ENCODE results near the gene ABCC1.

The ABCC1 gene

DNA sequence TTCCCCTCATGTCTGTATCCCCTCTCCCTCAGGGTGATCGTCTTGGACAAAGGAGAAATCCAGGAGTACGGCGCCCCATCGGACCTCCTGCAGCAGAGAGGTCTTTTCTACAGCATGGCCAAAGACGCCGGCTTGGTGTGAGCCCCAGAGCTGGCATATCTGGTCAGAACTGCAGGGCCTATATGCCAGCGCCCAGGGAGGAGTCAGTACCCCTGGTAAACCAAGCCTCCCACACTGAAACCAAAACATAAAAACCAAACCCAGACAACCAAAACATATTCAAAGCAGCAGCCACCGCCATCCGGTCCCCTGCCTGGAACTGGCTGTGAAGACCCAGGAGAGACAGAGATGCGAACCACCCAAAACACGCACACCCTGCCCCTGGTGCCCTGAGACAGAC lies 191.7 kb downstream of the ABCC1 start:
- H3K27ac ChIP-seq (ENCODE audit: low read length): no peak overlapping the region
- no peak overlapping the region for H3K4me3 ChIP-seq (ENCODE audit: low read length)
- H3K36me3 ChIP-seq (replicated peaks; ENCODE audit: low read depth, low read length): peaks cover 53% of the 10 kb centered on the region

DNA sequence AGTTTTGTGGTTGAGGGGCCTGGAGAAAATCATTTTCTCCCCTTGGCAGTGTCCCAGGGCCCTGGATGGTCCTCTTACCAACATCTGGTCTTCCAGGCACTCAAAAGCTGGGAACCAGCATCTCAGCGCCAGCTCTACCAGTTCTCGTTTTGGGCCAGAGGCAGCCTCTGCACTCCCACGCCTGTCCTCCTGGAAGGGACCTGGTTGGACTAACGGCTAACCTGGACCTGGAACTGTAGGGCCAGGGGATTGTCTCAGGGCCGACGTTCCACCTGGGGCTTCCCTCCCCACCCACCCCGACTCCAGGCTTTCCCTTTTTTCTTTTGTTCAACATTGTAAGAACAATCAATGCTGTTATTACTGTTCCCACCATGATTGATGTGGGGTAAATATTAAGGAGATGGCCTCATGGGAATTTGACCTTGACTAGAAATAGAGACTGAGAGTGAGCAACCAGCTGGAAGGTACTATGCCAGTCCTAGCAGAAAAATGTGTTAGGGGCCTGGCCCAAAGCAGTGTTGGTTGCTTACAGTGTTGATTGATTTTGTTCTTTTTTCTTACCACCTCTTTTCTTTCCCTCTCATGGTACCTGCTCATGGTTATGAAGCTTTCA lies 192.5 kb downstream of the ABCC1 start:
- Histone ChIP-seq H3K36me3 (replicated peaks; ENCODE audit: low read depth, low read length) (peaks cover 48% of the 10 kb centered on the region), H3K79me2 (ENCODE audit: low read length) (no peaks in the 10 kb centered on the region), H3K27me3 (ENCODE audit: low read depth, low read length) (no peaks in the 10 kb centered on the region), H3K4me1 (ENCODE audit: low read length) (no peaks in the 10 kb centered on the region), H4K20me1 (ENCODE audit: insufficient read depth, low read length) (no peaks in the 10 kb centered on the region), H3K9me3 (ENCODE audit: insufficient read depth, low read length) (no peaks in the 10 kb centered on the region), H2AFZ (ENCODE audit: low read depth, low read length) (no peak overlapping the region), H3K9ac (ENCODE audit: low read length) (no peak overlapping the region), H3K27ac (ENCODE audit: low read length) (no peak overlapping the region), H3K4me2 (ENCODE audit: low read length) (no peak overlapping the region), H3K4me3 (ENCODE audit: low read length) (no peak overlapping the region)
- TF ChIP-seq EZH2phosphoT487 (IDR thresholded peaks at IDR 0.05; ENCODE audit: low read depth): no peak
- TF ChIP-seq, protein P1, sequence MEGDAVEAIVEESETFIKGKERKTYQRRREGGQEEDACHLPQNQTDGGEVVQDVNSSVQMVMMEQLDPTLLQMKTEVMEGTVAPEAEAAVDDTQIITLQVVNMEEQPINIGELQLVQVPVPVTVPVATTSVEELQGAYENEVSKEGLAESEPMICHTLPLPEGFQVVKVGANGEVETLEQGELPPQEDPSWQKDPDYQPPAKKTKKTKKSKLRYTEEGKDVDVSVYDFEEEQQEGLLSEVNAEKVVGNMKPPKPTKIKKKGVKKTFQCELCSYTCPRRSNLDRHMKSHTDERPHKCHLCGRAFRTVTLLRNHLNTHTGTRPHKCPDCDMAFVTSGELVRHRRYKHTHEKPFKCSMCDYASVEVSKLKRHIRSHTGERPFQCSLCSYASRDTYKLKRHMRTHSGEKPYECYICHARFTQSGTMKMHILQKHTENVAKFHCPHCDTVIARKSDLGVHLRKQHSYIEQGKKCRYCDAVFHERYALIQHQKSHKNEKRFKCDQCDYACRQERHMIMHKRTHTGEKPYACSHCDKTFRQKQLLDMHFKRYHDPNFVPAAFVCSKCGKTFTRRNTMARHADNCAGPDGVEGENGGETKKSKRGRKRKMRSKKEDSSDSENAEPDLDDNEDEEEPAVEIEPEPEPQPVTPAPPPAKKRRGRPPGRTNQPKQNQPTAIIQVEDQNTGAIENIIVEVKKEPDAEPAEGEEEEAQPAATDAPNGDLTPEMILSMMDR (IDR thresholded peaks at IDR 0.05; ENCODE audit: low read depth, low read length): no peak

More for the DNA sequence above, 191.7 kb downstream of the ABCC1 start:
- no peak overlapping the region for H2AFZ ChIP-seq (ENCODE audit: low read depth, low read length)
- no peaks in the 10 kb centered on the region for H3K9me3 ChIP-seq (ENCODE audit: insufficient read depth, low read length)
- no peaks in the 10 kb centered on the region for H3K4me1 ChIP-seq (ENCODE audit: low read length)
- H3K9ac ChIP-seq (ENCODE audit: low read length): no peak overlapping the region
- H3K79me2 ChIP-seq (ENCODE audit: low read length): no peaks in the 10 kb centered on the region
- no peaks in the 10 kb centered on the region for H3K27me3 ChIP-seq (ENCODE audit: low read depth, low read length)
- H4K20me1 ChIP-seq (ENCODE audit: insufficient read depth, low read length): no peaks in the 10 kb centered on the region
- H3K4me2 ChIP-seq (ENCODE audit: low read length): no peak overlapping the region
- TF ChIP-seq EZH2phosphoT487 (IDR thresholded peaks at IDR 0.05; ENCODE audit: low read depth): no peak
- TF ChIP-seq, protein P1 (IDR thresholded peaks at IDR 0.05; ENCODE audit: low read depth, low read length): no peak

DNA sequence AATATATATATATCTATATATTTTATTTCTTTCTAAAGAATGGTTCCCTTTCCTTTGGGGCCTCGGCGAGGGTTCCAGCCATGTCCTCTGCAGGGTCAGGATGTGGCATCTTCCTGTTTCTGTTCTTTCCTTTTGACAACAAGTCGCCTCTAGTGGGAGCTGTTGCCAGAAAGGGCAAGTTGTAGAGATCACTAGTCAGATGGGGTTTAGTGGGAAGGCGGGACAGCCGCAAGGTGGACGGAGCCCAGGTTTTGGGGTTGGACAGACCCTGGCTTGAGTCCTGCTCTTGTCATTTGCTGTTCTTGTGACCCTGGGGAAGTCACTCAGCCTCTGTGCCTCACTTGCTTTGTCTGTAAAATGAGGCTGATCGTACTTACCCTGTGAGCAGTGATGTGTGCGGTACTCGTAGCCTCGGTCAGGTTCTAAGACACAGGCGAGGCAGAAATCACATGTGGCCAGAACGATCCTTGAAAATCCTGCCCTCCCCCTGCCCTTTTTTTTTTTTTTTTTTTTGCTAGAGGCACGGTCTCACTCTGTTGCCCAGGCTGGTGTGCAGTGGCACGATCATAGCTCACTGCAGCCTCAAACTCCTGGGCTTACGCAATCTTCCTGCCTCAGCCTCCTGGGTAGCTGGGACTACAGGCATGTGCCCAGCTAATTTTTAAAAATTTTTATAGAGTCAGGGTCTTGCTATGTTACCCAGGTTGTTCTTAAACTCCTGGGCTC lies 193.8 kb downstream of the ABCC1 start:
- Histone ChIP-seq H3K79me2 (ENCODE audit: low read length) (no peaks in the 10 kb centered on the region), H3K4me3 (ENCODE audit: low read length) (no peak overlapping the region), H3K9ac (ENCODE audit: low read length) (no peak overlapping the region), H3K9me3 (ENCODE audit: insufficient read depth, low read length) (no peaks in the 10 kb centered on the region), H3K36me3 (replicated peaks; ENCODE audit: low read depth, low read length) (peaks cover 40% of the 10 kb centered on the region), H3K27me3 (ENCODE audit: low read depth, low read length) (no peaks in the 10 kb centered on the region), H2AFZ (ENCODE audit: low read depth, low read length) (no peak overlapping the region), H4K20me1 (ENCODE audit: insufficient read depth, low read length) (peaks cover 2% of the 10 kb centered on the region; the same call in 1 of the 2 replicates), H3K4me1 (ENCODE audit: low read length) (peaks cover 7% of the 10 kb centered on the region; the same call in 1 of the 2 replicates), H3K27ac (ENCODE audit: low read length) (no peak overlapping the region), H3K4me2 (ENCODE audit: low read length) (no peak overlapping the region)
- TF ChIP-seq EZH2phosphoT487 (IDR thresholded peaks at IDR 0.05; ENCODE audit: low read depth): no peak
- TF ChIP-seq, protein P1 (IDR thresholded peaks at IDR 0.05; ENCODE audit: low read depth, low read length): peak; percentile 31

DNA sequence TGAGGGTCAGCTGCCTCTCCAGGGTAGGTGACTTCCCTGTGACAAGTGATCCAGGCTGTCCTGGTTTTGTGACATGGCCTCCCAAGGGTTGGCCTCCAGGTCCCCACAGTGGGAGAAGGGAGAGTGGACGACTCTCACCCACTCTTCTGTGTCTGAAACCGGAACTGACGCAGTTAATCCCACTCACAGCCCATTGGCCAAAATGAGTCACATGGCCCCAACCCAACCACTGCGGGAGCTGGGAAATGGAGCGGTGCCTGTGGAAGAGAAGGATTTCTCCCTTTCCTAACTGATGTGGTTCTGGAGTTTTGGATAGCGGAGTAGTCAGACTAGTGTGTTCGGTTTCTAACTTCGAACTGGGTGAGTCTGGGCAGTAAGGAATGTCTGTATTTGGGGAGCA lies 194.5 kb downstream of the ABCC1 start:
- TF ChIP-seq EZH2phosphoT487 (IDR thresholded peaks at IDR 0.05; ENCODE audit: low read depth): no peak
- TF ChIP-seq, protein P1 (IDR thresholded peaks at IDR 0.05; ENCODE audit: low read depth, low read length): no peak
- H3K4me1 ChIP-seq (ENCODE audit: low read length): peaks cover 9% of the 10 kb centered on the region; the same call in 1 of the 2 replicates
- no peaks in the 10 kb centered on the region for H3K27me3 ChIP-seq (ENCODE audit: low read depth, low read length)
- H3K27ac ChIP-seq (ENCODE audit: low read length): no peak overlapping the region
- H2AFZ ChIP-seq (ENCODE audit: low read depth, low read length): no peak overlapping the region
- no peak overlapping the region for H3K4me2 ChIP-seq (ENCODE audit: low read length)
- H3K79me2 ChIP-seq (ENCODE audit: low read length): no peaks in the 10 kb centered on the region
- H3K9ac ChIP-seq (ENCODE audit: low read length): no peak overlapping the region
- no peak overlapping the region for H3K4me3 ChIP-seq (ENCODE audit: low read length)
- no peaks in the 10 kb centered on the region for H3K9me3 ChIP-seq (ENCODE audit: insufficient read depth, low read length)
- H3K36me3 ChIP-seq (replicated peaks; ENCODE audit: low read depth, low read length): peaks cover 36% of the 10 kb centered on the region
- H4K20me1 ChIP-seq (ENCODE audit: insufficient read depth, low read length): peaks cover 2% of the 10 kb centered on the region; the same call in 1 of the 2 replicates
